GM12878 (cell line): ENCODE results near the gene ZNF687.

Experiments used
- ATF7 ChIP-seq: fragments of 450-650 bp; IDR thresholded peaks from 2 replicates; pipeline ENCODE4 v1.6.1; 2016; ENCODE audit warnings: low read depth, mild to moderate bottlenecking
- CTCF ChIP-seq, 3 experiments: IDR thresholded peaks in 2 of 3; conservative IDR thresholded peaks in 1 of 3; 2 replicates each; pipeline ENCODE4 v1.5.1; 2011; ENCODE audit warnings: low read depth in 3 of 3, low read length in 3 of 3, mild to moderate bottlenecking in 3 of 3, control low read depth in 2 of 3, moderate library complexity in 2 of 3, inconsistent platforms in 1 of 3, mixed read lengths in 1 of 3; ENCODE audit not compliant: control insufficient read depth in 2 of 3, insufficient read depth in 1 of 3; ENCODE audit errors: extremely low read depth in 1 of 3
- EP300 ChIP-seq, 2 experiments: fragments of 150-350 bp in 1 of 2; IDR thresholded peaks; 2 replicates each; pipeline ENCODE4 v1.6.1; 2011 to 2012; ENCODE audit warnings: low read depth in 2 of 2, low read length in 2 of 2, borderline replicate concordance in 1 of 2, improper control_type of control experiment in 1 of 2, inconsistent platforms in 1 of 2; ENCODE audit not compliant: control insufficient read depth in 1 of 2
- EZH2 ChIP-seq: IDR thresholded peaks from 2 replicates; pipeline ENCODE4 v1.6.1; 2012; ENCODE audit warnings: low read depth, mild to moderate bottlenecking, control low read depth, inconsistent platforms, low read length, borderline replicate concordance; ENCODE audit not compliant: control insufficient read depth
- MAX ChIP-seq: IDR thresholded peaks from 2 replicates; pipeline ENCODE4 v1.6.1; 2012; ENCODE audit warnings: low read depth, low read length, improper control_type of control experiment
- RELA ChIP-seq: fragments of 450-650 bp; IDR thresholded peaks from 2 replicates; pipeline ENCODE4 v1.8.0; 2014; ENCODE audit warnings: borderline replicate concordance; ENCODE audit not compliant: partially characterized antibody
- ZBTB33 ChIP-seq: fragments of 450-650 bp; IDR thresholded peaks from 2 replicates; pipeline ENCODE4 v1.6.1; 2017; ENCODE audit warnings: mild to moderate bottlenecking
- ZNF592 ChIP-seq: fragments of 450-650 bp; IDR thresholded peaks from 2 replicates; pipeline ENCODE4 v1.6.1; 2017; ENCODE audit warnings: mild to moderate bottlenecking, moderate library complexity

- TF ChIP-seq ZNF592 = no peak
- no peak for TF ChIP-seq MAX
- TF ChIP-seq RELA = no peak
- no peak for TF ChIP-seq CTCF (IDR thresholded peaks at IDR 0.05 in 2 of 3, conservative IDR thresholded peaks at IDR 0.05 in 1 of 3; ENCODE audit: control insufficient read depth in 2 of 3, extremely low read depth in 1 of 3, insufficient read depth in 1 of 3, low read depth in 3 of 3, low read length in 3 of 3)
- no peak for TF ChIP-seq ZBTB33
- TF ChIP-seq EZH2 = no peak
- no peak for TF ChIP-seq EP300 (IDR thresholded peaks at IDR 0.05; ENCODE audit: borderline replicate concordance in 1 of 2, control insufficient read depth in 1 of 2, low read depth in 2 of 2, low read length in 2 of 2)
- no peak for TF ChIP-seq ATF7
Measured at GRCh38 chr1:151243683-151244216, 38.3 kb upstream of the ZNF687 start.
